Left ventricle myocardium superior (tissue), 1 donor: ENCODE results near the gene CLCNKB. TPM values are rescaled to one million over a fixed set of nuclear protein-coding genes. Genes with fewer than 3 reads are reported as not detected.

Source experiments
- ATAC-seq: fragments of 200-7000 bp; cut with Tn5 transposase; one replicate; pipeline ENCODE4 v1.9.1; 2020; ENCODE audit warnings: mild to moderate bottlenecking, moderate library complexity
- DNase-seq: peaks from one replicate; pipeline ENCODE4 v3.0.0-alpha.2; 2020
- intact Hi-C: fragments of 100-400 bp; cut with micrococcal nuclease; formaldehyde crosslinking; loops from one replicate; pipeline ENCODE4 v1.11.0; 2022
- total RNA-seq: library from RNA; stranded (reverse); fragmentation: NEBNext Ultra II Directional; extraction: Animal tissue kit (Norgen Biotek cat#: 25700); gene quantifications from one replicate; pipeline ENCODE4 v1.2.1, GENCODE V29; 2021
- donor health status: DM: no; HTN: yes; CAD: no; lungs with severe emphysema.

Gene CLCNKB
- total RNA-seq, 1 donor from 2014 or later = 2.1 TPM

- DNase-seq (peak; percentile 48), ATAC-seq (peak; percentile 53)
- intact Hi-C loops = no loop called here
Measured at GRCh38 chr1:16067127-16067768, 23.7 kb downstream of the CLCNKB start.

DNA sequence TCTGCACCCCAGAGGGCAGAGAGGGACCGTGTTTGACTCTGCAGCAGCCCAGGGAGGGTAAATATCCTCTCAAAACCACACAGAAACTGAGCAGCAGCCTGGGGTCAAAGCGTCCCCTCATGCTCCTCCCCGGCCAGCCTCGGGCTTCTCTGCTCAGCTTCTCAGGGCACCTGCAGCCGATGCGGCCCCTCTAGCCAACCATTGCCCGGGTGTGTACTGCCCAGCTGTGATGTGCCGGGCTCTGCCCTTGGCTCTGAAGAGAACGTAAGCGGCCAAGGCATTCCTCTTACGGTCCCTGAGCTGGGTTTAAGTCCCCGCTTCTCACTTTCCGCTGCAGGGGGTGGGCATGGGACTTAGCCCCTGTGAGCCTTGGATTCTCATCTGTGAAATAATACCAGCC lies 24.4 kb downstream of the CLCNKB start:
- ATAC-seq = peak; percentile 1
- DNase-seq = no peak
- intact Hi-C loops = no loop called here

- peak; percentile 82 for DNase-seq
- peak; percentile 85 for ATAC-seq
- intact Hi-C loops = no loop called here
Measured at GRCh38 chr1:16068356-16069270, 25.0 kb downstream of the CLCNKB start.

DNA sequence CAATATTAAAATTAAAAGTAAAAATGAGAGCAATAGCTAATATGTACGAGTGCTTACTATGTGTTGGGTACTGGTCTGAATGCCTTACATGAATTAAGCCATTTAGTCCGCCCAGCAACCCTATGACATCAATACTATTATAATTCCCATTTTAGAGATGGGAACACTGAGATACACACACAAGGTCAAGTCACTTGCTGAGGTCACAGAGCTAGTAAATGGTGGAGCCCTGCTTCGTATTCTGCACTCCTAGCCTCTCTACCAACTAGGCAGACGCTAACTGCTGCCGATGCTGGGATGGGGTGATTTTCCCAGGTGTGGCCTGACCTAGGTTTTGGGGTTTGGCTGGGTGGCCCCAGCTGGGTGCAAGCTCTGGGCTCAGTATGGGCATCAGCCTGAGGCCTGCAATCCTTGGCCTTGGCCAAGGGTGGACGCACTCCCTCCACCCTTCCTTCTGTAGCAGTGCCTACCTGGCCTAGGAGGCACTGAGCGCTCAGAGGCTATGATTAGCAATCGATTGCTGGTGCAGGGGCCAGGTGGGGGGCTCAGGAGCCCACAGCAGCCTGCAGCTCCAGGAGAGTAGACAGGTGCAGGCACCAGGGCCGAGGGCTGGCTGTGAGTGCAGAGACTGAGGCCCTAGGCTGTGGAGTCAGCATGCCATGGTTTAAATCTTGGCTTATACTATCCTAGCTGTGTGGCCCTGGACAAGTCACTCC lies 27.2 kb downstream of the CLCNKB start:
- ATAC-seq = no peak
- intact Hi-C loops = loop anchor here (10.0 kb wide), 1 partner anchor 294 kb away; the partner anchor contains the start of gene SZRD1
- no peak for DNase-seq

DNA sequence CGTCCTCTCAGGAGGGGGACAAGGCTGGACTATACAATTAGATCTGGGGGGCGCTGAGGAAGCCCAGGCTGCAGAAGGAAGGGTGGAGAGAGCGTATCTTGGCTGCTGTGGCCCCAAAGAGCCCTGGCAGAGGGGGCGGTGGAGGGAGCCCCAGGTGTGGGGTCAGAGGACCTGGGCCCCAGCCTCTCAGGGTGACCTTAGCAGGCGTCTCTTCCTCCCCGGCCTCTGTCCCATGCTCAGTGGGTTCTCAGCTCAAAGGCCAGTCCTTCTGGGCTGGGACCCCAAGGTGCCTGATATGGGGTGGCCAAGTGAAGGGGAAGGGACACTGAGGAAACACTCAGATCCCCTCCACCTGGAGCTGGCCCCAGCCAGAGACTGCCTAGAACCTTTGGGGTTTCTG lies 28.0 kb downstream of the CLCNKB start:
- no peak for ATAC-seq

GRCh38 chr1:16072095-16072494 lies 28.5 kb downstream of the CLCNKB start:
- no peak for DNase-seq
- no peak for ATAC-seq
- intact Hi-C loops = loop anchor here (10.0 kb wide), 1 partner anchor 293 kb away; the partner anchor contains the start of gene SZRD1

More for the DNA sequence above, 28.0 kb downstream of the CLCNKB start:
- DNase-seq = no peak
- intact Hi-C loops = loop anchor here (10.0 kb wide), 1 partner anchor 293 kb away; the partner anchor contains the start of gene SZRD1

DNA sequence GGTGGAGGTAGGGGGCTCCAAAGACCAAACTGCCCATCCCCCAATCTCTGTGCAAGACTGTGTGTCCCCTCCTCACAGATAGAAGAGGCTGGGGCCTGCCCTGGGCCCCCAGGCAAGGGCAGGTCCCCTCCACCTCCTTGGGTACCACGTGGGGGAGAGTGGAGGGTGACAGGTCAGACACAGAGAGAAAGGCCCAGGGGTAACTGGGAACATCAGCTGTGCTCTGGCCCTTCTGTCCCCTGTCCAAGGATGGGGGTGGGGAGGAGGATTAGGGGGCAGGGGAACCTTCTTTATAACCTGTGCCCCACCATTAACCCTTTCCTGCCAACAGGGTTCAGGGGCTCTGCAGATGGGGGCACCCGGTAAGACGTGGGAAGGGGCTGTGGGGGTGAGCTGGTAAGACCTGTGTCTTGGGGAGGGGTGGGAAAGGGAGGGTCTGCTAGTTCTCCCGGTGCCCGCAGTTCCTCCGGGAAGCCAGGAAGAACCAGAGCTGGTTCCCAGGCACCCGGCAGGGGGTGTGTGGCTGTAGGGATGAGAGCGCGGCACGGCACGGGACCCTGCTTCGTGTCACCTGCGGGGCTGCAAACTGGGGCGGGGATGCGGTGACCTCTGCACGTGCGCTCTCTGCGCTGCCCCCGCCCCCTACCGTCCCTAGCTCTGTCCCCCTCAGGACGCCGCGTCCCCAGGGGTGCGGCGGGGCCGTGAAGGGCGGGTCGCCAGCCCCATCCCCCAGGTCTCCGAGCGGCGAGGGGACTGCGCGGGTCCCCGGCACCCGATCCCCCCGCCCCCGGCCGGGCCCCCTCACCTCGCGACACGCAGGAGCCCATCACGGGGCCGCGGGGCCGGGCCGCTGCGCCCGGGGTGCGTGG lies 29.3 kb downstream of the CLCNKB start:
- DNase-seq = no peak
- intact Hi-C loops = loop anchor here (10.0 kb wide), 1 partner anchor 292 kb away; the partner anchor contains the start of gene SZRD1
- ATAC-seq = no peak

DNA sequence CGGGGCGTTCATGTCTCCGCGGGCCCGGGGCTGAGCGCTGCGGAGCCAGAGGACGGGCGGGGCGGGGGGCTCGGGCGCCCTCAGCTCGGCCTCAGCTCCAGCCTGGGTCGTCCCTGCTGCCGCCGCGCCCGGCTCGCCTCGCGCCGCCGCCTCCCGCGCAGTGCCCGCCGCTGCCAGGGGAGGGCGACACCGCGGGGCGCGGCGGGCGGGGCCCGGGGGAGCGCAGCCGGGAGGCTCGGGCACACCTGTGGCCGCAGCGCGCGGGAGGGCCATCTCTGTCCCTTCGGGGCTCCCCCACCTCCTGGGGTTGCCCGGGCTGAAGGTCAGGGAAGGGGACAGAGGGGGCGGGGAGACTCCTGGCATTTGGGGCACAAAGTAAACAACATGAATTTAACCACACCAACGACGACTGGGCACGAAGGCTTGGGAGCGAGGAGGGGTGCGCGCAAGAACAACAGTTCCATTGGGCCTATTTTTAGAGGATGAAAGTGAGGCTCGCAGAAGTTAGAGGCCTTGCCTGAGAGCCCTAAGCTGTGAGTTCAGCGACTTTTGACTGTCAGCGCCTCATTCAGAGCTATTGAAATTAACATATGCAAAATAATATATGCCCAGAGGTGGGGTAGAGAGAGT lies 30.0 kb downstream of the CLCNKB start, which contains the start of gene FAM131C:
TSS of gene FAM131C (minus strand) at position 162 of the 630 bp plus-strand sequence. CDS start 209 bp downstream, outside the sequence.
- intact Hi-C loops = loop anchor here (10.0 kb wide), 1 partner anchor 291 kb away; the partner anchor contains the start of gene SZRD1
- DNase-seq = peak; percentile 57
- peak; percentile 29 for ATAC-seq

- ATAC-seq (no peak), DNase-seq (no peak)
- intact Hi-C loops = loop anchor here (10.0 kb wide), 1 partner anchor 291 kb away; the partner anchor contains the start of gene SZRD1
Measured at GRCh38 chr1:16074217-16074616, 30.6 kb downstream of the CLCNKB start.

DNA sequence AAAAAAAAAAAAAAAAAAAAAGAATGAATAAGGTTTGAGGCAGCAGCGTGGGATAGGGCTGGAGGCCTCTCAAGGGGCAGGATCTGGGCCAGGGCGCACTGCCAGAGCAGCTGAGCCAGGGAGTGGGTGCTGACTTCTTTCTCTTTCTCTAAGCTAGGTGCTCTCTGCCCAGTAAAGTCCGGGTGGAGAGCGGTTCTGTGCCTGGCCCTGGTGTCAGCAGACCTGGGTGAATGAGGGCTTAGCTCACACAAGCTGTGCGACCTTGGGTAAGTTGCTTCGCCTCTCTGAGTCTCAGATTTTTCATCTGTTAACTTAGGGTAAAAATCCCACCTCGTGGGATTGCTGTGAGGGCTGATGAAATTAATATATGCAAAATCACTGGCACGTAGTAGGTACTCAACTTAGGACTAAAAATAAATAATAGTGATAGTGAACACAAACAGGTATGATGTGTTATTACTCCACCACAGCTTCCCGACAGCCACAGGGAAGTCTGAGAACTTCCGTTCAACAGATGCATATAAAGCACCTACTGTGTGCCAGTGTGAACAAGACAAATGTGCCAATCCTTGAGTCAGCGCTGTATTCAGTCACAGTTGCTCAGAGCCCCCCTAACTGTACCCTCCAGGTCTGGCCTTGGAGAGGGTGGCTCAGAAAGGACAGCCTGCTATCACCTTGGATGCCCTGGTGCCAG lies 31.9 kb downstream of the CLCNKB start:
- intact Hi-C loops = loop anchor here (10.0 kb wide), 1 partner anchor 289 kb away; the partner anchor contains the start of gene SZRD1
- DNase-seq = peak; percentile 77
- peak; percentile 45 for ATAC-seq

DNA sequence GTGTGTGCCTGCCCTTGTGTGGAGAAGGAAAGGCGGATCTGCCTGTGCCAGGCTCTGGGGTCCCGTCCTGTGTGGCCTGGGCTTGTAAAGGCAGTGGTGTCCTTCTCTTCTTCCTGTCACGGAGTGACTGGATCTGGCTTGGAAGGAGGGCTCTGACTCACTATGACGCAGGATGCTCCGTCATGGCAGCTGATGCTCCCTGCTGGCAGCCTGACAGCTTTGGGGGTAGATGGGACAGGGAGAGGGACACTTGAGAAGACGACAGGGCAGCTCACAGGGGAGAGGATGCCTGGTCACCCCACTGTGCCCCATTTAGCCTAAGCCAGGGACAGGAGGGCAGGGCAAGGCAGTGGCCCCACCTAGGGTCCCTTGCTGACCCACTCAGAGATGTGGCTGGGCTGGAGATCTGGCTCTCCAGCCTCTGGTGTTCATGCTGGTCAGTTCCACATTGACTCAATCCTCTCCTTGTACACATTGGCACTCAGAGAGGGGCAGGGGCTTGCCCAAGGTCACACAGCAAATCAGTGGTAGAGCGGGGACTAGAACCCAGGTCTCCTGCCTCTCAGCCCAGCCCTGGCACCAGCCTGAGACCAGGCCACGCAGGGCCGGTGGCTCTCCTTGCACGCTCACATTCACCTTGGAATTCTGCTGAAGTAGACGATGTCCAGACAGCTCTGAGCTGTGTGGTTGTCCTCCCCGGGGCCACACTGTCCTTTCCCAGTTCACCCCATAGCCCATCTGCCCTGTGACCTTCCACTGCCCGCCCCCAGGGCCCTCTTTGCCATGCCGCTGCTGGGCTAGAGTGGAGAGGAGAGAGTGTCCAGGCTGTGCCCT lies 32.7 kb downstream of the CLCNKB start:
- no peak for ATAC-seq
- no peak for DNase-seq

DNA sequence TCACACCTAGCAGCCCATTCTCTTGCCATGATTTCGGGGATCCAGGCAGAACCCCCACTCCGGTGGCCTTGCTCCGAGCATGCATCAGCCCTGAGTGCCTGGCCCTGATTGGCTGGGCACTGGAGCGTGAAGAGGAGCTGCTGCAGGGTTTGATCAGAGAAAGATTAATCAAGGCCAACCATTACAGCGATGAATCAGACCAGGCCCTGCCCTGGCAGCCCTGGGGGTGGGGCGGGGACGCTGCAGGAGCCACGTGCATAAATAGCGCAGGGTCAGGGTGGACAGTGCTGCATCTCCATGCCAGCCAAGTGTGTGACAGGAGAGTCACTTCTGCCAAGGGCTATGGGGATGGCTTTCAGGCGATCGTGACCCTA lies 33.3 kb downstream of the CLCNKB start:
- ATAC-seq = peak; percentile 37
- peak; percentile 57 for DNase-seq
- intact Hi-C loops = loop anchor here (10.0 kb wide), 1 partner anchor 288 kb away; the partner anchor contains the start of gene SZRD1

More for the DNA sequence above, 32.7 kb downstream of the CLCNKB start:
- intact Hi-C loops = loop anchor here (10.0 kb wide), 1 partner anchor 289 kb away; the partner anchor contains the start of gene SZRD1

GRCh38 chr1:16077406-16078245 lies 34.0 kb downstream of the CLCNKB start:
- intact Hi-C loops = loop anchor here (2.0 to 10.0 kb wide), 2 partner anchors 109 to 287 kb away; partner anchors contain the start of gene SZRD1
- DNase-seq (no peak), ATAC-seq (no peak)

DNA sequence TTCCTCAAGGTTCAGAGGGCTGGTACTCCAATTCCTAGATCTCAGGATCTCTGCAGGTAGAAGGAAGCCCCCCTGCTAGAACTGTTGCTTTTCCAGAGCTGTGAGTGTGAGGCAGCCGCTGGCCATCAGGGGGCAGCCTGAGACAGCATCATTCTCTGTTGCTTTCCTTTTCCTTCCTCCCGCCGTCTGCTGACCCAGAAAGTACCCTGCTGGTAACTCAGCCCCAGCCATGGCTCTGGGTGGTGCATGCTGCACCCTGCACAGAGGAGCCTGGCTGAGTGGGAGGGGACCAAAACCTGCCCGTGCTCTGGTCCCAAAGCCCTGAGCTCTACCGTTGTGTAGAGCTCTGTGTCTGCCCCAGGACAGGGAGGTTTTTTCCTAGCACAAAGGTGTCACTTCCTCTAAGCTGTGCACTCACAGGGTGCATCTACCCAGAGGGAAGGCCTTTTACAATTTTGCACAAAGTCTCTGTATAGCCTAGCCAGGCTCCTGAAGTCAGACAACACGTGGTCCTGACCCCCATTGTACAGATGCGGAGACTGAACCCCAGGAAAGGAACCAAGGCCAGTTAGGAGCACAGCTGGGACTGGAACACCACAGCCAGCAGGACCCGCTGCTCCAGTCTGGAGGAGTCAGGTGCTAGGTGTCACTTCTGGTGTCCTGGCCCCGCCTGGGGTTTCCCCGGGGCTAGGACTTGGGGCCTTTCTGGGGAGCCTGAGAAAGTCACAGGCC lies 35.5 kb downstream of the CLCNKB start:
- ATAC-seq (peak; percentile 68), DNase-seq (peak; percentile 86)
- intact Hi-C loops = loop anchor here (2.0 to 10.0 kb wide), 2 partner anchors 108 to 286 kb away; partner anchors contain the start of gene SZRD1
